CD4-positive, alpha-beta T cell treated with Interleukin-21 for 1 hour (primary cell): ENCODE measurements around the gene EIF5B.

Experiments
- DNase-seq: peaks from one replicate; pipeline ENCODE4 v3.0.0-alpha.2; 2020

The EIF5B gene

GRCh38 chr2:99414566-99414965, 77.4 kb downstream of the EIF5B start:
- no peak for DNase-seq

- no peak for DNase-seq
Observed at GRCh38 chr2:99417396-99417795, 80.2 kb downstream of the EIF5B start.

GRCh38 chr2:99420031-99420430, 82.8 kb downstream of the EIF5B start:
- DNase-seq, result no peak

- no peak for DNase-seq
Observed at GRCh38 chr2:99420751-99421299, 83.6 kb downstream of the EIF5B start.

- DNase-seq, result no peak
Observed at GRCh38 chr2:99421469-99421868, 84.3 kb downstream of the EIF5B start.

GRCh38 chr2:99422599-99422998, 85.4 kb downstream of the EIF5B start:
- DNase-seq, result no peak

GRCh38 chr2:99424371-99424770, 87.2 kb downstream of the EIF5B start:
- no peak for DNase-seq

GRCh38 chr2:99425022-99425421, 87.8 kb downstream of the EIF5B start:
- no peak for DNase-seq

- no peak for DNase-seq
Observed at GRCh38 chr2:99430614-99431291, 93.6 kb downstream of the EIF5B start.

- DNase-seq, result no peak
Observed at GRCh38 chr2:99431587-99432275, 94.5 kb downstream of the EIF5B start.

- DNase-seq, result no peak
Observed at GRCh38 chr2:99433340-99433739, 96.2 kb downstream of the EIF5B start.

- DNase-seq, result no peak
Observed at GRCh38 chr2:99436874-99437273, 99.7 kb downstream of the EIF5B start.

GRCh38 chr2:99439971-99440505, 102.8 kb downstream of the EIF5B start:
- DNase-seq, result no peak

GRCh38 chr2:99442837-99443236, 105.6 kb downstream of the EIF5B start:
- DNase-seq, result peak; percentile 7

GRCh38 chr2:99444222-99444621, 107.0 kb downstream of the EIF5B start:
- no peak for DNase-seq

- DNase-seq, result no peak
Observed at GRCh38 chr2:99445065-99445464, 107.9 kb downstream of the EIF5B start.

- no peak for DNase-seq
Observed at GRCh38 chr2:99448556-99448955, 111.4 kb downstream of the EIF5B start.

- no peak for DNase-seq
Observed at GRCh38 chr2:99450199-99450598, 113.0 kb downstream of the EIF5B start.
